KOPT-K1 (cell line): ENCODE results near the gene CD52.
"Not testable (repeated sequence)": the region's sequence is repeated elsewhere in the genome, so short reads cannot be mapped to it uniquely, and the experiment has no call there.

Experiments
- H3K27ac ChIP-seq: fragments of 200-600 bp; sonication (generic); 2 replicates; pipeline ENCODE4 v1.5.1; 2016; ENCODE audit warnings: antibody characterized with exemption, mild to moderate bottlenecking, low read depth, low read length; ENCODE audit not compliant: poor library complexity, severe bottlenecking
- H3K36me3 ChIP-seq: fragments of 200-600 bp; sonication (generic); 2 replicates; pipeline ENCODE4 v1.5.1; 2017; ENCODE audit warnings: antibody characterized with exemption, mild to moderate bottlenecking, low read length, moderate library complexity; ENCODE audit not compliant: insufficient read depth
- H3K9me3 ChIP-seq: fragments of 200-600 bp; sonication (generic); 2 replicates; pipeline ENCODE4 v1.5.1; 2017; ENCODE audit warnings: antibody characterized with exemption, low read length, mild to moderate bottlenecking; ENCODE audit not compliant: insufficient read depth, poor library complexity, severe bottlenecking

CD52 gene

GRCh38 chr1:26290122-26290881 is 27.5 kb upstream of the CD52 start:
- peak overlapping the region; percentile 99 for H3K27ac ChIP-seq

GRCh38 chr1:26290882-26291261 is 26.9 kb upstream of the CD52 start:
- H3K36me3 ChIP-seq: no peaks in the 10 kb centered on the region
- H3K27ac ChIP-seq: peak overlapping the region; percentile 99
- H3K9me3 ChIP-seq: no peaks in the 10 kb centered on the region

More at GRCh38 chr1:26290122-26290881, 27.5 kb upstream of the CD52 start:
- Histone ChIP-seq H3K9me3 (no peaks in the 10 kb centered on the region), H3K36me3 (no peaks in the 10 kb centered on the region)

- no peaks in the 10 kb centered on the region for H3K36me3 ChIP-seq
- H3K27ac ChIP-seq: peak overlapping the region; percentile 99
- H3K9me3 ChIP-seq: no peaks in the 10 kb centered on the region
These were observed 26.3 kb upstream of the CD52 start for GRCh38 chr1:26291433-26291832.

- Histone ChIP-seq H3K9me3 (no peaks in the 10 kb centered on the region), H3K36me3 (no peaks in the 10 kb centered on the region), H3K27ac (peak overlapping the region; percentile 99)
These were observed 25.8 kb upstream of the CD52 start for GRCh38 chr1:26291939-26292338.

GRCh38 chr1:26292735-26293134 is 25.0 kb upstream of the CD52 start:
- H3K27ac ChIP-seq, H3K9me3 ChIP-seq, H3K36me3 ChIP-seq: not testable (repeated sequence)

GRCh38 chr1:26293911-26294463 is 23.8 kb upstream of the CD52 start:
- no peaks in the 10 kb centered on the region for H3K9me3 ChIP-seq
- H3K27ac ChIP-seq: no peak overlapping the region

GRCh38 chr1:26295194-26296138 is 22.3 kb upstream of the CD52 start:
- H3K9me3 ChIP-seq: no peaks in the 10 kb centered on the region
- H3K36me3 ChIP-seq: no peaks in the 10 kb centered on the region
- no peak overlapping the region for H3K27ac ChIP-seq

More at GRCh38 chr1:26293911-26294463, 23.8 kb upstream of the CD52 start:
- no peaks in the 10 kb centered on the region for H3K36me3 ChIP-seq

GRCh38 chr1:26296340-26297056 is 21.3 kb upstream of the CD52 start:
- H3K9me3 ChIP-seq: no peaks in the 10 kb centered on the region

GRCh38 chr1:26297057-26297790 is 20.5 kb upstream of the CD52 start:
- Histone ChIP-seq H3K9me3 (no peaks in the 10 kb centered on the region), H3K36me3 (no peaks in the 10 kb centered on the region), H3K27ac (no peak overlapping the region)

More at GRCh38 chr1:26296340-26297056, 21.3 kb upstream of the CD52 start:
- Histone ChIP-seq H3K36me3 (no peaks in the 10 kb centered on the region), H3K27ac (no peak overlapping the region)

GRCh38 chr1:26297791-26298124 is 20.0 kb upstream of the CD52 start:
- Histone ChIP-seq H3K36me3 (no peaks in the 10 kb centered on the region), H3K27ac (no peak overlapping the region), H3K9me3 (no peaks in the 10 kb centered on the region)

- Histone ChIP-seq H3K9me3 (no peaks in the 10 kb centered on the region), H3K27ac (peak overlapping the region; percentile 47), H3K36me3 (no peaks in the 10 kb centered on the region)
These were observed 17.0 kb upstream of the CD52 start for GRCh38 chr1:26300578-26301275.

GRCh38 chr1:26302733-26303405 is 14.9 kb upstream of the CD52 start:
- Histone ChIP-seq H3K9me3 (no peaks in the 10 kb centered on the region), H3K27ac (no peak overlapping the region), H3K36me3 (no peaks in the 10 kb centered on the region)

GRCh38 chr1:26305667-26306289 is 12.0 kb upstream of the CD52 start:
- Histone ChIP-seq H3K27ac (peak overlapping the region; percentile 96), H3K9me3 (no peaks in the 10 kb centered on the region), H3K36me3 (no peaks in the 10 kb centered on the region)
